Breast epithelium (tissue), 4 donors: ENCODE measurements around the gene NR2C2. TPM values are rescaled to one million over a fixed set of nuclear protein-coding genes. Genes with fewer than 3 reads are reported as not detected.

Experiments used
- DNase-seq, 2 donors: peaks; one replicate each; pipeline ENCODE4 v3.0.0-alpha.2; 2019; ENCODE audit warnings: low spot score in 2 of 2
- H3K27ac ChIP-seq, 2 donors: fragments of 200-600 bp; sonication (generic) in 1 of 2; one replicate each; pipeline ENCODE4 v1.5.1; 2016 to 2019; ENCODE audit warnings: mild to moderate bottlenecking in 1 of 2
- H3K27me3 ChIP-seq, 2 donors: fragments of 200-600 bp; sonication (generic) in 1 of 2; one replicate each; pipeline versions ENCODE4 v1.5.1 to v1.6.0; 2017 to 2019; ENCODE audit warnings: control low read depth in 1 of 2, mild to moderate bottlenecking in 1 of 2
- H3K36me3 ChIP-seq: fragments of 200-600 bp; one replicate; pipeline ENCODE4 v1.5.1; 2019
- H3K4me1 ChIP-seq, 2 donors: fragments of 200-600 bp; sonication (generic); one replicate each; pipeline ENCODE4 v1.5.1; 2016 to 2019; ENCODE audit warnings: control low read depth in 1 of 2
- H3K4me3 ChIP-seq, 3 donors: fragments of 200-600 bp; sonication (generic); 1 replicate in 2 of 3; 2 replicates in 1 of 3; pipeline ENCODE4 v1.5.1; 2016 to 2019; ENCODE audit warnings: mild to moderate bottlenecking in 3 of 3, moderate library complexity in 2 of 3
- H3K9me3 ChIP-seq, 2 donors: fragments of 200-600 bp; sonication (generic) in 1 of 2; one replicate each; pipeline ENCODE4 v1.5.1; 2016 to 2019; ENCODE audit warnings: control low read depth in 1 of 2
- POLR2A ChIP-seq: fragments of 450-650 bp; IDR thresholded peaks from one replicate; pipeline ENCODE4 v1.6.1; 2016; ENCODE audit warnings: antibody characterized with exemption, mild to moderate bottlenecking, moderate library complexity
- POLR2AphosphoS5 ChIP-seq, 3 donors: sonication (generic); formaldehyde crosslinking; IDR thresholded peaks; one replicate each; pipeline ENCODE4 v1.6.1; 2017; ENCODE audit warnings: antibody characterized with exemption in 3 of 3
- intact Hi-C: fragments of 100-400 bp; cut with DNase I; formaldehyde crosslinking; loops from one replicate; pipeline ENCODE4 v1.15.1; 2023; ENCODE audit warnings: low total_unique reads
- total RNA-seq, 3 donors: library from RNA; depleted of rRNA; stranded (reverse); fragments of >200 nt; gene quantifications; one replicate each; pipeline ENCODE4 v1.1.0, GENCODE V29; 2016
- TF ChIP-seq, protein P1 (sequence below), 3 donors: fragments of 450-650 bp; IDR thresholded peaks; one replicate each; pipeline ENCODE4 v1.5.1; 2016 to 2017; ENCODE audit warnings: antibody characterized with exemption in 3 of 3, mild to moderate bottlenecking in 3 of 3, moderate library complexity in 3 of 3

Gene NR2C2
- total RNA-seq, 3 donors from 2014 or later = 41.9 to 71.0 (median 52.8) TPM

DNA sequence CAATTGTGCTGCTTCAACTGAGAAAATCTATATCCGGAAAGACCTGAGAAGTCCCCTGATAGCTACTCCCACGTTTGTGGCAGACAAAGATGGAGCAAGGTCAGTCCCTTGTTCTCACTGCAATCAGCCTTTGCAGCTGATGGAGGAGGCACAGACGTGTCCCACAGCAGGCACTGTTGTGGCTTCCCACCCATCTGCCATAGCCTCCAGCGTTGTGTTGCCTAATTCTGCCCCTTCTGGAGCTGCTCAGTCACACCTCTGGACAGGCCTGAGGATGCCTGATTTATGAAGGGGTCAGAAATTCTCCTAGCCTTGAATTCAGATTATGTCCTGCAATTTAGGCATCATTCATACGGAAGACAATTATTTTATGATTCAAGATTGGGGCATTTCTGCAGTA is 75.9 kb downstream of the NR2C2 start:
- DNase-seq = no peak
- no peak for TF ChIP-seq POLR2AphosphoS5 (IDR thresholded peaks at IDR 0.05)
- TF ChIP-seq, protein P1, sequence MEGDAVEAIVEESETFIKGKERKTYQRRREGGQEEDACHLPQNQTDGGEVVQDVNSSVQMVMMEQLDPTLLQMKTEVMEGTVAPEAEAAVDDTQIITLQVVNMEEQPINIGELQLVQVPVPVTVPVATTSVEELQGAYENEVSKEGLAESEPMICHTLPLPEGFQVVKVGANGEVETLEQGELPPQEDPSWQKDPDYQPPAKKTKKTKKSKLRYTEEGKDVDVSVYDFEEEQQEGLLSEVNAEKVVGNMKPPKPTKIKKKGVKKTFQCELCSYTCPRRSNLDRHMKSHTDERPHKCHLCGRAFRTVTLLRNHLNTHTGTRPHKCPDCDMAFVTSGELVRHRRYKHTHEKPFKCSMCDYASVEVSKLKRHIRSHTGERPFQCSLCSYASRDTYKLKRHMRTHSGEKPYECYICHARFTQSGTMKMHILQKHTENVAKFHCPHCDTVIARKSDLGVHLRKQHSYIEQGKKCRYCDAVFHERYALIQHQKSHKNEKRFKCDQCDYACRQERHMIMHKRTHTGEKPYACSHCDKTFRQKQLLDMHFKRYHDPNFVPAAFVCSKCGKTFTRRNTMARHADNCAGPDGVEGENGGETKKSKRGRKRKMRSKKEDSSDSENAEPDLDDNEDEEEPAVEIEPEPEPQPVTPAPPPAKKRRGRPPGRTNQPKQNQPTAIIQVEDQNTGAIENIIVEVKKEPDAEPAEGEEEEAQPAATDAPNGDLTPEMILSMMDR (IDR thresholded peaks at IDR 0.05) = no peak
- no peak for TF ChIP-seq POLR2A
- peaks cover 4% of the 10 kb centered on the region for H3K36me3 ChIP-seq
- intact Hi-C loops = no loop called here
- no peak overlapping the region for H3K4me3 ChIP-seq
- no peaks in the 10 kb centered on the region for H3K4me1 ChIP-seq
- no peak overlapping the region for H3K27ac ChIP-seq
- no peaks in the 10 kb centered on the region for H3K9me3 ChIP-seq
- H3K27me3 ChIP-seq = no peaks in the 10 kb centered on the region

DNA sequence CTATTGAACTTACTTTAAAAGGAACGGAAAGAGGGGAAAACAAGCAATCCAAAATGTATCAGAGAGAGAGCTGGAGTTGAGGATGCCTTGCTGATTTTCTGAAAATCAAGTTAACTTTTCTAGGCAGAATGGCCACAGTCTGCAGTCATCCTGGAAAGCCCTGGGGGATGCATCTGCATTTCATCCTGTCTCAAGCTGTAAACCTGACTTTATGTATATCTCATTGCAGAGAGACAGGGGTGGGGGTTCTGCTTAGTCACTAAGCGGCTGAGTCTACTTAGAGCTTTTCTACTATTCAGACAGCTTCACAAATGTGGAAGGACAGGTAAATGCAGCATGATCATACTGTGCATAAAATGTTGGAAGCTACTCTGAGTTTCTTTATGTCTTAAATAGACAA is 76.3 kb downstream of the NR2C2 start:
- peaks cover 4% of the 10 kb centered on the region for H3K36me3 ChIP-seq
- intact Hi-C loops = no loop called here

DNA sequence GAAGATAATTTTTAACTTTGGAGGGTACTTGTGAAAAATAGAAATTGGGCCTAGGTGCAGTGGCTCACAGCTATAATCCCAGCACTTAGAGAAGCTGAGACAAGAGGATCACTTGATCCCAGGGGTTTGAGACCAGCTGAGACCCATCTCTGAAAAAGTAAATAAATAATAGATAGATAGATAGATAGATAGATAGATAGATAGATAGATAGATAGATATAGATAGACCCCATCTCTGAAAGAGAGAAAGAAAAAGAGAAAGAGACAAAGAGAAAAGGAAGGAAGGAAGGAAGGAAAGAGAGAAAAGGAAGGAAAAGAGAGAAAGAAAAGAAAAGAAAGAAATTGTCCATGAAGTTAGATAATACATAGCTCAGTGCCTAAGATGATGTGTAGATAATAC is 82.2 kb downstream of the NR2C2 start:
- TF ChIP-seq POLR2AphosphoS5 (IDR thresholded peaks at IDR 0.05) = no peak
- TF ChIP-seq, protein P1 (IDR thresholded peaks at IDR 0.05) = no peak
- Histone ChIP-seq H3K4me1 (no peaks in the 10 kb centered on the region), H3K4me3 (no peak overlapping the region), H3K9me3 (no peaks in the 10 kb centered on the region), H3K27me3 (no peaks in the 10 kb centered on the region), H3K27ac (no peak overlapping the region), H3K36me3 (peaks cover 8% of the 10 kb centered on the region)
- intact Hi-C loops = no loop called here
- DNase-seq = no peak

More for the DNA sequence above, 76.3 kb downstream of the NR2C2 start:
- Histone ChIP-seq H3K27me3 (no peaks in the 10 kb centered on the region), H3K9me3 (no peaks in the 10 kb centered on the region), H3K4me3 (no peak overlapping the region), H3K4me1 (no peaks in the 10 kb centered on the region), H3K27ac (no peak overlapping the region)
- no peak for DNase-seq
- TF ChIP-seq, protein P1 (IDR thresholded peaks at IDR 0.05) = no peak
- TF ChIP-seq POLR2A (no peak), POLR2AphosphoS5 (IDR thresholded peaks at IDR 0.05) (no peak)

DNA sequence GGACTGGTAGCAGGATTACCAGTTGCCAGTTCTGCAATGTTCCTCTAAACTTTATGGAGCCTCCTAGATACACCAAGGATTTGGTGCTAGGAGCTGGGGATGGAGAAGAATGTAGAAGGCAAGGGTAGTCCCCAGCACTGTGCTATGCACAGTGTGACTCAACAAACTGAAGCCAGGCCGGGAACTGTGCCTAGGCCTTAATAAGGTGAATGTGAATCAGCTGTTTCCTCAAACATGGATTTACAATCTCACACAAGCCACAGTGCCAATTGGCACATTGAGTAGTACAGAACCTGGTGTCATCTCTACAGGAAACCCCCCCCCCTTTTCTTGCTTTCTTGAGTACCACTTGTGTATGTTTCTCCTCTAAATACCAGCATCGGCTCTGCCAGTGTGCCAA is 85.3 kb downstream of the NR2C2 start:
- peaks cover 10% of the 10 kb centered on the region for H3K36me3 ChIP-seq
- no peak overlapping the region for H3K27ac ChIP-seq
- H3K27me3 ChIP-seq = no peaks in the 10 kb centered on the region
- intact Hi-C loops = no loop called here
- no peak overlapping the region for H3K4me3 ChIP-seq
- H3K9me3 ChIP-seq = no peaks in the 10 kb centered on the region
- no peak for DNase-seq
- H3K4me1 ChIP-seq = no peaks in the 10 kb centered on the region
- TF ChIP-seq POLR2A (no peak), POLR2AphosphoS5 (IDR thresholded peaks at IDR 0.05) (no peak)
- TF ChIP-seq, protein P1 (IDR thresholded peaks at IDR 0.05) = no peak

DNA sequence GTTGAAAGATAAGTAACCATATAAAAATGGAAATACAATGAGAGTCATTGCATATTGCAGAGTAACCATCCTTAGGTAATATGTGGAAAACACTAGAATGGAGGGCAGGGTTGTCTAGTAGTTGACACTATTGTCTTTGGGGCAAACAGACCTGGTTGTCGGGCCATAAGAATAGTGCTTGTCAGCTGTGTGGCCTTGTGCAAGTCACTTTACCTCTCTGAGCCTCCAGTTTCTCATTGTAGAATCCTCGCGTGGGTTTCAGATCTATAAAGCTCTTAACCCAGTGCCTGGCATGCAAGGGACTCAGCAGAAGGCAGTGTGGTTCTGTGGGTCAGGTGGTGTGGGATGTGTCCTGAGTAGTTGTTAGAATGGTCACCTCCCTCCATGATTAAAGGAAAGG is 85.7 kb downstream of the NR2C2 start:
- no peaks in the 10 kb centered on the region for H3K9me3 ChIP-seq
- H3K4me1 ChIP-seq = no peaks in the 10 kb centered on the region
- DNase-seq = no peak
- no peak overlapping the region for H3K4me3 ChIP-seq
- H3K36me3 ChIP-seq = peaks cover 10% of the 10 kb centered on the region
- H3K27ac ChIP-seq = no peak overlapping the region
- intact Hi-C loops = no loop called here
- TF ChIP-seq POLR2AphosphoS5 (IDR thresholded peaks at IDR 0.05) (no peak), POLR2A (no peak)
- TF ChIP-seq, protein P1 (IDR thresholded peaks at IDR 0.05) = no peak
- no peaks in the 10 kb centered on the region for H3K27me3 ChIP-seq
